Stimulated activated naive CD8-positive, alpha-beta T cell treated with anti-CD3 and anti-CD28 coated beads, Interleukin-15, Interleukin-2, amounts not matched to agents 100 U/mL and 50 U/mL, for 24 hours (primary cell): Measurements from ENCODE around the gene PMEL.
A peak's percentile ranks its signal among the peaks of the same experiment; 100 is the strongest.
"Not testable (repeated sequence)": the region's sequence is repeated elsewhere in the genome, so short reads cannot be mapped to it uniquely, and the experiment has no call there.

ENCODE experiments used
- ATAC-seq: fragments of 150-1000 bp; cut with Tn5 transposase; one replicate; pipeline ENCODE4 v1.10.0; 2021
- DNase-seq: peaks from one replicate; pipeline ENCODE4 v3.0.0; 2021

Gene PMEL

DNA sequence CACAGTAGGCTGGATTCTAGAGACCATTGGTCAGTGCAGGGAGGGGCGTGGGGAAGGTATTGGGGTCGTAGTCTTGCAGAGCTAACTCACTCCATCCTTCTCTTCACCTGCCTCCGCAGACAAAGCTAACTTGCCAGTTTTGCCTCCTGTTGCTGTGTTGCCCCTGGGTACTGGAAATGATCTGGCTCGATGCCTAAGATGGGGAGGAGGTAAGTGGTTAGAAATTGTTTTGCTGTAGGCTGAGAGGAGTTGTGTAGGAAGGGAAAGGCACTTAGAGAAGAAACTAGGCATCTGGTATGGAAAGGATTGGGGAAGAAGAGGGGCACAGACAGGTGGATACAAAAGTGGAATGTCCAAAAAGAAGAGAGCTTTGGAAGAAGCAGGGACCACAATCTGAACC is 23.8 kb downstream of the PMEL start:
- no peak for DNase-seq
- no peak for ATAC-seq

DNA sequence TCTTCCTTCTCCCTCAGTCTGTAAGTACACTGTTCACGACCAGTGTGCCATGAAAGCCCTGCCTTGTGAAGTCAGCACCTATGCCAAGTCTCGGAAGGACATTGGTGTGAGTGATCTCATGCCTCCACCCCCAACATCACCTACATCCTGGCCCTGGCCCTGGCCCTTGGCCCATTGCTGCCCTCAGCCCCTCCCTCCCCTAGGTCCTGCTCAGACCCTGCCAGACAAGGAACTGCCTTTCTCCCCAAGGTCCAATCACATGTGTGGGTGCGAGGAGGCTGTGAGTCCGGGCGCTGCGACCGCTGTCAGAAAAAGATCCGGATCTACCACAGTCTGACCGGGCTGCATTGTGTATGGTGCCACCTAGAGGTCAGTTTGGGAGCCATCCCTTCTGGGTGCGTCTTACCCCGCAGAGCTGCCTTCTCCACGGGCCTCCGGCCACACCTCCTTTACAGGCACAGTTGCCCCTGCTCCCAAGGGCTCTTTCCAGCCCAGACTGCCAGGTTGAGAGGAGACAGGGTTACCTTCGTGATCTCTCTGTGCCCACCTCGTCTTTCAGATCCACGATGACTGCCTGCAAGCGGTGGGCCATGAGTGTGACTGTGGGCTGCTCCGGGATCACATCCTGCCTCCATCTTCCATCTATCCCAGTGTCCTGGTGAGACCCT is 25.6 kb downstream of the PMEL start:
- DNase-seq (peak; percentile 85), ATAC-seq (peak; percentile 88)

DNA sequence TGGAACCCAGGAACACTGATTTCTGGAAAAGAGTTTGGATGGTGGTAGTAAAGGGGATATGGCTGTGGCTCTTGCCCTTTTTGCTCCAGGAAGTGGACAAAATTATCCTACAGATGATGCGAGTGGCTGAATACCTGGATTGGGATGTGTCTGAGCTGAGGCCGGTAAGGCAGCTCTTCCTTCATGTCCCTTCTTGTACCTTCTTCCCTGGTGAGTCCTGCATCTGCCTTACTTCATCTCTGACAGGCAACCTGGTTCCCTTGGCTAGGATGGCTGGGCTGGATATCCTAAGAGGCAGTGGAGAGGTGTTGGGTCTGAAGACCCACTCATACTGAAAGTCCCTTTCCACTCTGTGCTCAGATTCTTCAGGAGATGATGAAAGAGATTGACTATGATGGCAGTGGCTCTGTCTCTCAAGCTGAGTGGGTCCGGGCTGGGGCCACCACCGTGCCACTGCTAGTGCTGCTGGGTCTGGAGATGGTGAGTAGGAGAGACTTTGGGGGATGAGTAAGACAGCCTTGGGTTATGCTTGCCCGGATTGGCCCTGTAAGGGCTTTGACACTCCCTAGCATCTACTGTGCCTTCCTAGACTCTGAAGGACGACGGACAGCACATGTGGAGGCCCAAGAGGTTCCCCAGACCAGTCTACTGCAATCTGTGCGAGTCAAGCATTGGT is 26.9 kb downstream of the PMEL start:
- no peak for DNase-seq
- peak; percentile 55 for ATAC-seq

DNA sequence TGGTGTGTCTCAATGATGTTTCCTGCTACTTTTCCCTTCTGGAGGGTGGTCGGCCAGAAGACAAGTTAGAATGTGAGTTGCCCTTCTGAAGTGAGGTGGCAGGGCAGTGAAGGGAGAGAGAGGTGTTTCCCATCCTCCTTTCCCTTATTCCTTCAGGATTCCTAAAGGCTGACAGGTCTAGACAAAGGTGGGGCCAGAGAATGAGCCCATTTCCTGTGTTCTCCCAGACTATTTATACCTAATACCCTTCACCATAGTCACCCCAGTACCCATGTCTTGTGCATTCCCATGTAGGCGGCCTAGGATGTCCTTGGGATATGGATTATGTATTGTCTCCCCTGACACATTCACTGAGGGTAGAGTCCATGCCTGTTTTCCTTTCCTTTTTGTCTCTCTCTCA is 27.9 kb downstream of the PMEL start:
- DNase-seq (no peak), ATAC-seq (no peak)

DNA sequence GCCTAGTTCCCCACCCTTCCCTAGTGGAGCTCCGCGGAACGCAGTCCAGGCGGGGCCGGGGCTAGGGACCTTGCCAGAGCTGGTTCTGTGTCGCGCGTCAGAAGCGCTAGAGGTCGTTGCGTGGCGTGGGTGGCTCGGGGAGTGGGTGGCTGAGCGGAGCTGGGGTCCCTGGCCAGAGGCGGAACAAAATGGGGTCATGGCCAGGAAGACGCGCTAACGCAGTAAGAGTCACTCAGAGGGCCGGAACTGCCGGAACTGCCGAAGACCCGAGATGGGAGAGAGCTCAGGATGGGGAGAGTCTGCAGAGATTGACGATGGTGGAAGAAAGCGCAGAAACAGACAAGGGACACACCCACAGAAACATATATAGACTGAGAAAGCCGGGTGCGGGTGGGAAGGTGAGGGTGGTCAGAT is 30.1 kb downstream of the PMEL start:
- ATAC-seq (peak; percentile 10), DNase-seq (peak; percentile 51)

DNA sequence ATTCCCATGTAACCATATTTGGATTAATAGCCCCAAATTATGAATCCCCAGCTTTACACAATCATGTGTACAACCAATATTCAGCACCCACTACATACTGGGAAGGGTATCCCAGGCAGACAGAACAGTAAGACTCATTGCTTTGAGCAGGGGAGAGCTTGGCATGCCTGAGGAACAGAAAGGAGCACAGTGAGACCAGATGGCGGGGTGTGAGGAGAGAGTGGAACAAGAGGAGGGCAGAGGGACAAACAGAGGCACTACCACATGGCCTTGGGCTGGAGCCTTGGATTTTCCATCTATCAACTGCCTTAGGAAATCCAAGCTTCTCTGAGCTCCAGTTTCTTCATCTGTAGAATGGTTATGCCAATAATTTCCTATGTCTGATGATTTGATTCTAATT is 31.1 kb downstream of the PMEL start:
- DNase-seq: no peak
- ATAC-seq: no peak

DNA sequence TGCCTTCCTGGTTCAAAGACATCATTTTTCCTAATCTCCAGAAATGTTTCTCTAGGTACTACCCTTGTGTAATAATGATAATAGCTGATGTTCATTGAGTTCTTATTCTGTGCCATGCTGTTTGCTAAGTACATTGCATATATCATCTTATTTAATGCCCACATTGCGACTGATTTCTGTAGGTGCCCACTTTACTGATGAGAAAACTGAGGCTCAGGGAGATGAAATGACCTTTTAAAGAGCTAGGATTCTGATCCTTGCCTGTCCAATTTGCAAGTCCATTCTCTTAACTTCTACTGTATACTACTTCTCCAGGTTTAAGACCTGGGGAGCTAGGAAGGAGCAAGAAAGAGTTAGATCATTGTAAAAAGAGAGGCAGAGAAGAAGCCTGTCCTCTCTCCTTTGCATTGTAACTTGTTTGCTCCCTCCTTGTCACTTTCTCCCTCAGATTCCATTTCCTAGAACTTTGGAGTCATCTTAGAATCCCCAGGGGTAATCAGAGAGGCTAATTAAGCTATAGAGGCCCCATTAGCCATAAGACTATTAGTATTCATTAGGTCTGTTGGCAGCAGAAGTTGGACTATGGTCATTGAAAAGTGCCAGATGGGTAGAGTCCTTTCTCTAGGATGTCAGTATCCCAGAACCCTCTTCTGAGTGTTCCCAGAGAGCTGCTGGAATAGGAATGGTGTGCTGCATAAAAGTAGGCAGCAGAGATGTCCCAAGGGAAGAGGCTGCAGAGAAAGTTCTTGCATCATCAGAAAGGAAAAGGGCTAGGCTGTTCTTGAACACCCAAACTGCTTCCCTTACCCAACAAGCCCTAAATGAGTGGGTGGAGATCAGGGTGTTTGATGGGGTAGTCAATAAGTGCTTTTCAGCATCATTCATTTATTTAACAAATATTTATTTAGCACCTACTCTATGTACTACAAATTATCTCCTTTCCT is 31.8 kb downstream of the PMEL start:
- no peak for ATAC-seq

DNA sequence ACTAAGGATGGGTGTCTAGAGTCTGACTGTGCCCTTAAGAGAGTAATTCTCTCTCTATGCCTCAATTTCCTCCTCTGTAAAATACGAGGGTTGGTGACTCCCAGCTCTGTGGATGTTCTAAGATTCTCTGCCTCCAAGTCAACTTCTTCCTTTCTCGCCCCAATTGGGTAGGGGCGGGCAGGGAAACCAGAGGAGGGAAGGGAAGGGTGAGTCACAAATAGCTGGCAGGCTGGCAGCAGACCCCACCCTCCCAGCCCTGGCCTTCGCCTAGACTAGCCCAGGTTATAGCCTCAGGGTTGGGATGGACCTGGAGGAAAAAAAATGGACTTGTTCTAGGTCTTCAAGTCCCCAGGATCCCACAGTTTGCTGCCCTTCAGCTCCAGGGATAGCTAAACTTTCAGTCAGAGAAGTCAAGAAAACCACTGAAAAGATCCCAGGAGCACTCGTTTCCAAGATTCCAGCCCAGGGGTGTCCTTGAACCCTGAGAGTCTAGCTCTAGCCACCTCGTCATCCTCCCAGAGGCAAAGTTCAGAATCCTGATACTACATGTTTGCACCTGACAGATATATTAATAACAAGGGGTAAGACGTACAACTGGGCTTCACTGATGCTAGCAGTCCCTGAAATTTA is 32.6 kb downstream of the PMEL start:
- no peak for DNase-seq
- ATAC-seq: no peak

More for the DNA sequence above, 31.8 kb downstream of the PMEL start:
- no peak for DNase-seq

DNA sequence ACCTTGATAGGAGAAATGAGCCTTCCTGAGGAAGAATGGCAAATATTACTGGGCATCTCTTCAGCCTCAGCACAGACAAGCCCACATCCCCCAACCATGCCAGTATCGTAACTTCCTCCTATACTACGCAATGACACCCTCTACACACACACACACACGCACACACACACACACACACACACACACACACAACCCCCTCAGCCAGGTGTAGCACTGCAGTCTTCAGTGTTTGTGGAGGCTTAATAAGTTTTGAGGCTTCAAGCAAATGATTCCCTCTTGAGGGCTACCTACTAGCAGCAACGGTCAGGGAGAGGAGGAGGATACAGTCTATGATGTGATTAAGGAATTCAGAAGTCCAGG is 33.3 kb downstream of the PMEL start:
- ATAC-seq (no peak), DNase-seq (peak; percentile 44)

DNA sequence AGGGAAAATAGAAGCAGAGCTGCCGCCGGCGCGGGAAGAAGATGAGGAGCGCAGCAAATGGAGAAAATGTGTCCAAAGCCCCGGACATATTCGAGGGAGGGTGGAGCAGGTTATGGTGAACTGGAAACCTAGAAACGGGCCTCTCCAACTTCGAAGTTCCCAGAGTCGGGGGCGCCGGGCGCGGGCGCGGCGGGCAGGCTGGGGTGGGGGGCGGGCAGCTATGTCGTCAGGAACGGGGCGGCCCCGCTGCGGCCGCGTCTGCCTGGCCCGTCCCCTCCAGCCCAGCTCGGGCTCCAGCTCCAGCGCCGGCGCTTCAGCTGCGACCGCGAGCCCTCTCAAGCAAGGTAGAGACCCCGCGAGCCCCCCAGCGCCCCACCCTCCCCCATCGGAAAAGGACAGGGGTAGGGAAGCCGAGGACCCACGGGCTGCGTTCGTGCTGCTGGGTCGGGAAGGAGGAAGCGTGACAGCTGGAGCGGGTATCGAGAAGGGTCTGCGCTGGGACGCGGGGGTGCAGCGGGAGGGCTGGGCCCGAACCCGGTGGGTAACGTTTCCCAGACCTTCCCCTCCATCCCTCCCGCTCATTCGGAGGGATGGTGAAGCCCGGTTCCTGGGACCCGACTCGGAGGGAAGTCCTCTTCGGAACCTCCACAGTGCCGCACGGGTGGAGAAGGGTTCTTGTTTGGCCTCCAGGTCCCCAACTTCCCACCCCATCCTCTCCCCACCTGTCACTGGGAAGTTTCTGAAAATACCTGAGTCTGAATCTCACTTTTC is 33.9 kb downstream of the PMEL start:
- ATAC-seq (no peak), DNase-seq (peak; percentile 55)

DNA sequence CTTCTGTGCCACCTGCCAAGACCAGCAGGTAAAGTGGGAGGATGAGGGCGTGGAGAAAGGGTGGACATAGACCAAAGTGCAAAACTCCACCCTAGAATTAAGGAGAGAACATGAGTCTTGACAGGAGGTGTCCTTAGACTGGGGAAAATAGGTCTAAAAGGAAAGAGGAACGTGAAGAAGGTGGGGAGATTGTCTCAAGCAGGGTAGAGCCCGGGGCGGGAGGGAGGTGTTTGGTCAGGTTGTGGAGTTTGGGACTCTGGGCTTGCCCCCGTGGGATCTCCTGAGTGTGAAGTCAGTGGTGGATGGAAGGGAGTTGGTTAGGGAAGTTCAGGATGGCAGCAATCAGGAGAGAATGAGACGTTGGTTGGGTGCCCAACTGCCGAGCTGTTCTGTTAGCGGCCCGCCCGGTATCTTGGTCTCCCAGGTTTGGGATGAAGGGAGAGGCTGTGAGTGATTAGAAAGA is 34.5 kb downstream of the PMEL start:
- DNase-seq (no peak), ATAC-seq (no peak)

DNA sequence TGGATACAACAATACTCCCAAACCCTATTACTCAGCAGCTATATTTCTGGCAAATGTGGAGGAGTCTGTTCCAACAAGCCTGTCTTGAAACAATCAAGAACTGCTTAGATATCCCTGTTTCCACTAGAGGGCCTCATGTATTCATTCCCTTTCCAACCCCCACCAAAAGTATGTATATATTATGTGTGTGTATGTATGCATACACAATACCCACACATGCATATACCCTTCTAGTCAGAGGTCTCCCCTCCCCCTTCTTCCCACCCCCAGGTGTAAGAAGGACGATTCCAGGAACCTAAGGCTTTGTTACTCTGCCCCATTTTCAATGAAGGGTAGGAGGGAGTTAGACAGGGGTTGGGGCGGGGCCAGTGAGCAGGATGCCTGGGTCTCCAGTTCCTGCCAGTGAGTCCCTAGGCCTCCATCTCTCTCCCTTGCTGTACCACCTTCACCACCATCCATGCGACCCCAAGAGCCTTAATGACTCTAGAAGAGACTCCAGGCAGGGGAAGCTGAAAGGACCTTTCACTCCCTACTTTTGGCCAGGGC is 35.0 kb downstream of the PMEL start, which contains the start of gene DGKA:
Gene DGKA, plus strand, starts transcription at position 392 of the 546 bp plus-strand sequence. CDS start 5,342 bp downstream, outside the sequence.
- ATAC-seq (peak; percentile 48), DNase-seq (peak; percentile 82)

DNA sequence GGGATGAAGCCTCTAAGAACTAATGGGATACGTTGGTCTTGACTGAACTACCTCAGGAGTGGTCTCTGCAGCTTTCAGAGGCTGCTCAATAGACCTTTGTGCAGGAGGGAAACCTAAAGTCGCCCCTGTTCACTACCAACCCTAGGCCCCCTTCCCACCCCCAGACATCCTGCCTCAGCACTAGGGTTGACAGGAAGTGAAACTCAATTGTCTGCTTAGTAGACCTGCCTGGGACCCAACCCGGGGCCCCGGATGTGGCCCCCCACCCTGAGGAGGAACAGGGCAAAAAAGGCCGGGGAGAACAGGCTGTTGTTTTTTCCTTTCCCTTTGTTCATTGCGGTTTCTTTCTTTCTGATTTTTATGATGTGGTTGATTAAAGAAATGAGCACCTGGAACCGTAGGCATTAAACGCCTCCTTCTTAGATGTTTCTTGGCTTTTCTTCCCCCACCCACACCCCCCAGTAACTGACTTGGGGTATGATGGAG is 36.5 kb downstream of the PMEL start:
- DNase-seq: peak; percentile 85
- peak; percentile 60 for ATAC-seq

DNA sequence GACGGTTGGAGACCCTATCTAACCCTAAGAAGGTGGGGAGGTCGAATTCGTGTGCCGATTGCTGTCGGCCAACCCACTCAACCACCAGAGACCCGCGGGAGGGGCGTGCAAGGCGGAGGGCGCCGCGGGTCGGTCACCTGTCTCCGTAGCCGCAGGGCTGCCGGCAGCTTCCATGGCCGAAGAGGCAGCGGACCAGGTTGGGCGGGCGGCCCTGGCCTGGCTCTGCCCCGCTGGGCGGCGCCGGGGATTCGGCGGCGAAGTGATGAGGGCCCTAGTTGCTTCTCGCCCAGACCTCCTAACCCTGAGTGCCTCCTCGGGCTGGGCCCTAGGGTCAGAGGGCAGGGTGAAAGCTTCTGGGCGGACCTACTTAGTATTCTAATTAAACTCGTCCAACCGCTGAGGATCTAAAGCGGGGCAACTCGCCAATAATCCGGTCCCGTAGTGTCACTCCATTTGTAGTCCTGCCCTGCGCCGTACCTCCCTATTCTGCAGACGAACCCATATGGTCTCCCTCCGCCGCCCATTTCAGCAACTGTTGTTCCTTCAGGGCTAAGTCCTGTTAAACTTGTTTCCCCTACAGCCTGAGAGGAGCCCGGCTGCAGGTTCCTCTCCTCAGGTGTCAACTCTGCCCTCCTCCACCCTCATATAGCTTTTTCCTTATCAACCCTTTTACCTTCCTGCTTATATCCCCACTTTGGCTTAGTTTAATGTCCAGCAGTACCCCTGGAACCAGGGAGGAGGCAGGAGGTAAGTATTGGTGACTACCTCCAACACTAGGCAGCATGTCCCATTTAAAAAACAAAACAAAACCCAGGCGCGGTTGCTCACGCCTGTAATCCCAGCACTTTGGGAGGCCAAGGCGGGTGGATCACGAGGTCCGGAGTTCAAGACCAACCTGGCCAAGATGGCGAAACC is 38.0 kb downstream of the PMEL start, which contains the start of gene PYM1:
Gene PYM1, minus strand, starts transcription at position 307 of the 915 bp plus-strand sequence. Its CDS starts 133 bp downstream, at position 174.
- peak; percentile 29 for ATAC-seq
- peak; percentile 75 for DNase-seq

DNA sequence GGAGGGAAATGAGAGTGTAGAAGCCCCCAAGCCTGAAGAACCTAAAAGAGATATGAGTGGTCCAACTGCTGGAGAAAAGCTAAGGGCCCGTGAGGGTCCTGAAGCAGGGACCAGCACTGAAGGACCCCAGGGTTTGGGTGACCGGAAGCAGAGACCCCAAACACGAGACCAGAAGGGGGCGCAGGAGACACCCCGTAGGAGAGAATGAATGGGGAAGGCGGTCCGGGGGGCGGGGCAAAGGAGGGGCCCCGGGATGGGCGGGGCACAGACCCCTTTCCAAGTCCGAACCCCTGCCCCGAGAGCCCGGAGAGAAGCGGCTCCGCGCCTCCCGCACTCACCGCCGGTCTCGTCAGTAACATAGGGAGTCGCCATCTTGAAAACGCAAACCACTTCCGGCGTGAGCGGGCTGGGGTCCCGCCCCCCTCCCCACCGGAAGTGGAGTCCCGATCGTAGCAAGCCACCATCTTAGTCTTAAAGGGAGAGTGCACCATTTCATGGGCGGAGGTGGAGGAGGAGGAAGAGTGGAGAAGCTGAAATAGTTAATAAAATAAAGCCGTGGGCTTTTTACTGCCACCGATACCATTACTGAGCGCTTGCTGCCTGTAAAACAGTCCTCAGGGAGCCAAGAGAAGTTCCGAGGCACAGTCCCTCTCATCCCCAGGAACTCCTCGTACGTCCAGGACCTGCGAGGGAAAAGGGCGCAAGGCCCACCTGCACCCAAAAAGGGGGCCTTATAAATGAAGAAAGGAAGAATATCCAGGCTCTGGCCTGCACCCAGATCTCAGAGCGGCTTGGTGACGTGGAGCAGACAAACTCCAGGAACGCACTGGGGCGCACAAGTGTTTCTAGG is 38.9 kb downstream of the PMEL start:
- peak; percentile 97 for DNase-seq
- peak; percentile 50 for ATAC-seq

DNA sequence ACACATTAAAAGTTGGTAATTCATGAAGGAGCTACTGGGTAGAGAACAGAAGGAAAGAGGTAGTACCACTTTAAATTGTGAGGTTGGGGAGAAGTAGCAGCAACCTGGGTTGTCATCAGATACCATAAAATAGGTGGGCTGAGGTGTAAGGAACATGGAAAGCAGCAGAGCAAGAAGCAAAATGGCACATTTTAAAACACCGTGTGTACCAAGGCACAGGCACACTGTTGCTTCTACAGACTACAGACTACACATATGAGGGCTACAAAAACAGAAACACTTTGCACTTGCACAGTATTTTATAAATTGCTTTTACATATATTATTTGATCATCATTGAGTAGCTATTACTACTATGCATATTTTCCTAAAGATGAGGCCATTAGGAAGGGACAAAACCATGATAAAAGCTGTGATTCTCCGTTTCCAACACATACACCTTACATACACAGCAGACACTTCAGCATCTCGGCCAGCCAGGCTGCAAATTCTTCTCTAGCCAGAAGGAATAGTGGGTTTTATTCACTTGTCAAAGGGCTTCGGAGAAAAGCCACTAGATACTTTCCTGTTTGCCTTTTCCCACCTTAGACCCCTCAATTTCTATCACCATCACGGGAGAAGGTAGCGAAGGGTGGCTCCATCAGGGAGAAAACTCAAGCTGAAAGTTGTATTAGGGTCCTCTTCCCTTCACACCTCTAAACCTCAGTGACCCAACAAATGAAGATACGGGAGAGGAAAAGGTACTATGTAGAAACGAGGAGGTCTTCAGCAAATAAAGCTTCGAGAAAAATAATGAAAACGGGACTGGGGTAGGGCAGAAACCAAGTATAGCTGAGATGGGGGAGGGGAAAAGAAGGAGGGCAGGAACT is 39.7 kb downstream of the PMEL start:
- ATAC-seq (no peak), DNase-seq (no peak)

DNA sequence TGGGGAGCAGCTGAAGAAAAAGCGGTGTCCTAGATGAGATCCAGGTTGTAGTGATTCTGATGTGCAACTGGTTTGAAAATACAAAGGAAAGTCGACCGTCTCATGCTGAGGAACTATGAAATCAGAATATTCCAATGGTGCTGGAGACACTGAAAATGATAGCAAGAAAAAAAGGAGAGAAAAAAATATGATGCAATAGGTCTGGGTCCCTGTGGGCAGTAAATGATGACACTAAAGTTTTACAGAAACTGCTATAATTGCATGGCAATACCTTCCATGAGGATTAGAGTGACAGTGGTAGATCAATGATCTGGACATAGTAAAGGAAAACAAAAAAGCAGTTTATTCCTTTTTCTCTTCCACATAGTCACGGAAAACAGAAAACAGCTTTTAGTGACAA is 40.5 kb downstream of the PMEL start:
- ATAC-seq: no peak
- no peak for DNase-seq

DNA sequence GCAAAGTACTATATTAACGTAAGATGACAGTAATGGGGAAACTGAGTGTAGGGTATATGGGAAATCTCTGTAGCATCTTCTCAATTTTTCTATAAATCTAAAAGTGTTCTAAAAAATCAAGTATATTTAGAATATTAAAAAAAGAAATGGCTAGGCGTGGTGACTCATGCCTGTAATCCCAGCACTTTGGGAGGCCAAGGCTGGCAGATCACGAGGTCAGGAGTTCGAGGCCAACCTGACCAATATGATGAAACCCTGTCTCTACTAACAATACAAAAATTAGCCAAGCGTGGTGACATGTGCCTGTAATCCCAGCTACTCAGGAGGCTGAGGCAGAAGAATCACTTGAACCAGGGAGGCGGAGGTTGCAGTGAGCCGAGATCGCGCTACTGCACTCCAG is 42.2 kb downstream of the PMEL start:
- not testable (repeated sequence) for DNase-seq, ATAC-seq
